BLaER1 treated with 17β-estradiol and CSF1 and Interleukin-3, amounts not matched to agents 10 nM and 100 nM (cell line): ENCODE data around the gene GCA.

Experiments used
- H3K27ac ChIP-seq, 11 experiments: shearing (Covaris generic); formaldehyde crosslinking; 2 replicates each; pipeline ENCODE4 v1.8.1; 2022
- H3K27me3 ChIP-seq, 11 experiments: shearing (Covaris generic); formaldehyde crosslinking; 2 replicates each; pipeline ENCODE4 v1.8.1; 2022
- H3K36me3 ChIP-seq, 11 experiments: shearing (Covaris generic); formaldehyde crosslinking; 2 replicates each; pipeline ENCODE4 v1.8.1; 2022
- H3K4me1 ChIP-seq, 10 experiments: shearing (Covaris generic); formaldehyde crosslinking; 2 replicates each; pipeline ENCODE4 v1.8.1; 2022
- H3K4me2 ChIP-seq, 11 experiments: shearing (Covaris generic); formaldehyde crosslinking; 2 replicates each; pipeline ENCODE4 v1.8.1; 2022
- H3K4me3 ChIP-seq, 10 experiments: shearing (Covaris generic); formaldehyde crosslinking; 2 replicates each; pipeline ENCODE4 v1.8.1; 2022
- H3K9ac ChIP-seq, 11 experiments: shearing (Covaris generic); formaldehyde crosslinking; 2 replicates each; pipeline ENCODE4 v1.8.1; 2022
- H3K9me3 ChIP-seq, 11 experiments: shearing (Covaris generic); formaldehyde crosslinking; replicated peaks in 1 of 11; 2 replicates each; pipeline ENCODE4 v1.8.1; 2022
- H4K20me1 ChIP-seq, 11 experiments: shearing (Covaris generic); formaldehyde crosslinking; 2 replicates each; pipeline ENCODE4 v1.8.1; 2022
- Cebpa-rat ChIP-seq, 11 experiments: shearing (Covaris generic); IDR thresholded peaks; 2 replicates each; pipeline ENCODE4 v1.8.1; 2022

GCA gene

GRCh38 chr2:162320864-162321517 lies 22.9 kb upstream of the GCA start:
- no peak overlapping the region; a peak in 1 of 20 replicates for H3K4me3 ChIP-seq
- H3K4me1 ChIP-seq: peaks cover 18 to 41% (median 28%) of the 10 kb centered on the region in 10 experiments; a peak in 19 of 20 replicates
- TF ChIP-seq Cebpa-rat (IDR thresholded peaks at IDR 0.05): no peak
- peak overlapping the region in 2 of 11 experiments; percentile 83 to 96; a peak in 4 of 22 replicates for H3K4me2 ChIP-seq
- no peaks in the 10 kb centered on the region for H3K9me3 ChIP-seq
- H4K20me1 ChIP-seq: peaks cover 0 to 6% (median 0%) of the 10 kb centered on the region in 11 experiments; a peak in 1 of 22 replicates
- H3K36me3 ChIP-seq: no peaks in the 10 kb centered on the region
- H3K9ac ChIP-seq: peak overlapping the region in 1 of 11 experiments; percentile 37; a peak in 2 of 22 replicates
- peak overlapping the region in 1 of 11 experiments; percentile 27; a peak in 1 of 22 replicates for H3K27ac ChIP-seq
- H3K27me3 ChIP-seq: no peaks in the 10 kb centered on the region

GRCh38 chr2:162324953-162325352 lies 19.0 kb upstream of the GCA start:
- no peak overlapping the region for H3K9ac ChIP-seq
- H4K20me1 ChIP-seq: no peaks in the 10 kb centered on the region
- no peak overlapping the region for H3K27ac ChIP-seq
- H3K27me3 ChIP-seq: no peaks in the 10 kb centered on the region
- H3K36me3 ChIP-seq: no peaks in the 10 kb centered on the region
- peaks cover 0 to 17% (median 2%) of the 10 kb centered on the region in 10 experiments; a peak in 12 of 20 replicates for H3K4me1 ChIP-seq
- no peak for TF ChIP-seq Cebpa-rat (IDR thresholded peaks at IDR 0.05)
- H3K4me3 ChIP-seq: no peak overlapping the region
- H3K9me3 ChIP-seq: peaks cover 0 to 12% (median 0%) of the 10 kb centered on the region in 11 experiments; a peak in 5 of 22 replicates
- H3K4me2 ChIP-seq: no peak overlapping the region

- Histone ChIP-seq H3K27ac (no peak overlapping the region), H3K27me3 (no peaks in the 10 kb centered on the region), H3K9ac (no peak overlapping the region), H4K20me1 (no peaks in the 10 kb centered on the region), H3K4me1 (peaks cover 0 to 4% (median 0%) of the 10 kb centered on the region in 10 experiments; a peak in 3 of 20 replicates), H3K9me3 (peaks cover 0 to 12% (median 0%) of the 10 kb centered on the region in 11 experiments; a peak in 5 of 22 replicates), H3K36me3 (no peaks in the 10 kb centered on the region), H3K4me2 (no peak overlapping the region), H3K4me3 (no peak overlapping the region)
- TF ChIP-seq Cebpa-rat (IDR thresholded peaks at IDR 0.05): no peak
Observed at GRCh38 chr2:162327134-162327769, 16.7 kb upstream of the GCA start.

- H3K27me3 ChIP-seq: no peaks in the 10 kb centered on the region
- no peak overlapping the region for H3K27ac ChIP-seq
- H3K9ac ChIP-seq: no peak overlapping the region
- H3K4me2 ChIP-seq: no peak overlapping the region
- no peaks in the 10 kb centered on the region for H3K36me3 ChIP-seq
- peaks cover 0 to 6% (median 0%) of the 10 kb centered on the region in 10 experiments; a peak in 6 of 20 replicates for H3K4me1 ChIP-seq
- TF ChIP-seq Cebpa-rat (IDR thresholded peaks at IDR 0.05): no peak
- H3K4me3 ChIP-seq: no peak overlapping the region
- peaks cover 0 to 12% (median 0%) of the 10 kb centered on the region in 11 experiments; a peak in 5 of 22 replicates for H3K9me3 ChIP-seq
- H4K20me1 ChIP-seq: no peaks in the 10 kb centered on the region
Observed at GRCh38 chr2:162327806-162328205, 16.1 kb upstream of the GCA start.

- H3K4me2 ChIP-seq: no peak overlapping the region
- H4K20me1 ChIP-seq: no peaks in the 10 kb centered on the region
- no peak overlapping the region for H3K9ac ChIP-seq
- peaks cover 0 to 12% (median 0%) of the 10 kb centered on the region in 11 experiments; a peak in 5 of 22 replicates for H3K9me3 ChIP-seq
- no peaks in the 10 kb centered on the region for H3K27me3 ChIP-seq
- no peak overlapping the region for H3K27ac ChIP-seq
- TF ChIP-seq Cebpa-rat (IDR thresholded peaks at IDR 0.05): no peak
- peaks cover 0 to 9% (median 0%) of the 10 kb centered on the region in 10 experiments; a peak in 6 of 20 replicates for H3K4me1 ChIP-seq
- H3K4me3 ChIP-seq: no peak overlapping the region
- no peaks in the 10 kb centered on the region for H3K36me3 ChIP-seq
Observed at GRCh38 chr2:162328424-162329157, 15.3 kb upstream of the GCA start.

GRCh38 chr2:162330881-162331280 lies 13.1 kb upstream of the GCA start:
- Histone ChIP-seq H3K27me3 (no peaks in the 10 kb centered on the region), H3K4me1 (peaks cover 0 to 9% (median 0%) of the 10 kb centered on the region in 10 experiments; a peak in 6 of 20 replicates), H3K27ac (no peak overlapping the region), H3K9ac (no peak overlapping the region), H4K20me1 (no peaks in the 10 kb centered on the region), H3K9me3 (peaks cover 0 to 12% (median 0%) of the 10 kb centered on the region in 11 experiments; a peak in 5 of 22 replicates), H3K4me2 (peak overlapping the region in 1 of 11 experiments; percentile 14; a peak in 1 of 22 replicates), H3K4me3 (no peak overlapping the region), H3K36me3 (no peaks in the 10 kb centered on the region)
- TF ChIP-seq Cebpa-rat (IDR thresholded peaks at IDR 0.05): no peak

- no peak overlapping the region for H3K4me2 ChIP-seq
- no peaks in the 10 kb centered on the region for H3K27me3 ChIP-seq
- no peaks in the 10 kb centered on the region for H3K9me3 ChIP-seq
- H4K20me1 ChIP-seq: no peaks in the 10 kb centered on the region
- H3K4me3 ChIP-seq: no peak overlapping the region
- H3K9ac ChIP-seq: no peak overlapping the region
- no peak for TF ChIP-seq Cebpa-rat (IDR thresholded peaks at IDR 0.05)
- no peaks in the 10 kb centered on the region for H3K36me3 ChIP-seq
- no peak overlapping the region for H3K27ac ChIP-seq
- peaks cover 0 to 9% (median 0%) of the 10 kb centered on the region in 10 experiments; a peak in 6 of 20 replicates for H3K4me1 ChIP-seq
Observed at GRCh38 chr2:162333968-162334367, 10.0 kb upstream of the GCA start.

- no peaks in the 10 kb centered on the region for H4K20me1 ChIP-seq
- TF ChIP-seq Cebpa-rat (IDR thresholded peaks at IDR 0.05): no peak
- H3K4me3 ChIP-seq: no peak overlapping the region
- H3K27ac ChIP-seq: no peak overlapping the region
- H3K9me3 ChIP-seq: no peaks in the 10 kb centered on the region
- H3K27me3 ChIP-seq: no peaks in the 10 kb centered on the region
- no peak overlapping the region for H3K9ac ChIP-seq
- peaks cover 0 to 12% (median 7%) of the 10 kb centered on the region in 10 experiments; a peak in 11 of 20 replicates for H3K4me1 ChIP-seq
- H3K4me2 ChIP-seq: no peak overlapping the region
- no peaks in the 10 kb centered on the region for H3K36me3 ChIP-seq
Observed at GRCh38 chr2:162337868-162338267, 6.1 kb upstream of the GCA start.

- no peak for TF ChIP-seq Cebpa-rat (IDR thresholded peaks at IDR 0.05)
- Histone ChIP-seq H3K27ac (no peak overlapping the region), H3K27me3 (no peaks in the 10 kb centered on the region), H4K20me1 (no peaks in the 10 kb centered on the region), H3K4me3 (no peak overlapping the region), H3K9me3 (peaks cover 0 to 4% (median 0%) of the 10 kb centered on the region in 11 experiments; a peak in 3 of 22 replicates), H3K4me2 (no peak overlapping the region), H3K9ac (no peak overlapping the region), H3K4me1 (peaks cover 7 to 27% (median 14%) of the 10 kb centered on the region in 10 experiments; a peak in 14 of 20 replicates), H3K36me3 (no peaks in the 10 kb centered on the region)
Observed at GRCh38 chr2:162340822-162341221, 3.1 kb upstream of the GCA start.
